Ureter (tissue), 1 donor: Measurements from ENCODE around the gene CDH13. TPM values are rescaled to one million over a fixed set of nuclear protein-coding genes. Genes with fewer than 3 reads are reported as not detected.

Source experiments
- DNase-seq: peaks from one replicate; pipeline ENCODE4 v3.0.0-alpha.2; 2020; ENCODE audit warnings: low spot score
- total RNA-seq: library from RNA; stranded (reverse); gene quantifications from one replicate; pipeline ENCODE4 v1.2.4, GENCODE V29; 2023
- donor health status: DM: yes; HTN: yes; CAD: no.

The CDH13 gene
- total RNA-seq, 1 donor from 2014 or later, result 5.9 TPM

- no peak for DNase-seq
These were observed 935.1 kb downstream of the CDH13 start for GRCh38 chr16:83561876-83562275.

- no peak for DNase-seq
These were observed 941.6 kb downstream of the CDH13 start for GRCh38 chr16:83568345-83568744.

- no peak for DNase-seq
These were observed 947.6 kb downstream of the CDH13 start for GRCh38 chr16:83574388-83574787.

GRCh38 chr16:83577078-83577745 is 950.4 kb downstream of the CDH13 start:
- DNase-seq, result no peak

- no peak for DNase-seq
These were observed 951.4 kb downstream of the CDH13 start for GRCh38 chr16:83578171-83578570.

GRCh38 chr16:83579027-83579426 is 952.3 kb downstream of the CDH13 start:
- no peak for DNase-seq

- DNase-seq, result no peak
These were observed 952.7 kb downstream of the CDH13 start for GRCh38 chr16:83579436-83579835.

- DNase-seq, result no peak
These were observed 954.3 kb downstream of the CDH13 start for GRCh38 chr16:83581082-83581481.

GRCh38 chr16:83581994-83582747 is 955.4 kb downstream of the CDH13 start:
- DNase-seq, result no peak

- DNase-seq, result no peak
These were observed 959.3 kb downstream of the CDH13 start for GRCh38 chr16:83586036-83586435.

GRCh38 chr16:83586461-83587200 is 959.9 kb downstream of the CDH13 start:
- no peak for DNase-seq

GRCh38 chr16:83587201-83587600 is 960.4 kb downstream of the CDH13 start:
- no peak for DNase-seq

- DNase-seq, result no peak
These were observed 961.3 kb downstream of the CDH13 start for GRCh38 chr16:83588070-83588469.

GRCh38 chr16:83589576-83589975 is 962.8 kb downstream of the CDH13 start:
- no peak for DNase-seq

GRCh38 chr16:83592778-83593177 is 966.0 kb downstream of the CDH13 start:
- DNase-seq, result no peak

- no peak for DNase-seq
These were observed 973.2 kb downstream of the CDH13 start for GRCh38 chr16:83599789-83600462.

GRCh38 chr16:83602761-83603722 is 976.3 kb downstream of the CDH13 start:
- DNase-seq, result no peak

- no peak for DNase-seq
These were observed 977.2 kb downstream of the CDH13 start for GRCh38 chr16:83603723-83604570.

GRCh38 chr16:83606486-83607030 is 979.8 kb downstream of the CDH13 start:
- no peak for DNase-seq

GRCh38 chr16:83609178-83609577 is 982.4 kb downstream of the CDH13 start:
- DNase-seq, result no peak
